ENCODE data around the gene CTNNA3.
"Not testable (repeated sequence)": the region's sequence is repeated elsewhere in the genome, so short reads cannot be mapped to it uniquely, and the experiment has no call there.

The CTNNA3 gene

DNA sequence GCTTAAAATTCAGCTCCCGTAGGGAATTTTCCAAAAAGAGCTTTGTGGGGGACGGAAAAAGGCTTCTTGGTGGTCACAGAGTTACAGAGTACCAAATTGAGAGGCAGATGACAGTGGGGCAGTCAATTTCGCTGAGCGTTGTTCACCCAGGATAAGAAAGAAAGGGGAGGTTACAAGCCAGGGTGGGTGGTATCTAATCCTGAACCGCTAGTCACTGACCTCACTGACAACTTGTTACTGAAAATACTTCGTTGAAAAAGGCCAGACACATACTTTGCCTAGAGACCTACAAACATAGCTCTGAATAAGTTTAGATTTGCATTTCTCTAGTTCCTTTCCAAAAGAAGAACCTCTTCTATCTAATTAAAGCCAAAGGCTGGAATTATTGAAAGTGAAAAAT lies at the start of gene CTNNA3:
CTNNA3 (minus strand) TSS at position 167 of the 400 bp plus-strand sequence.
- no peaks in the 10 kb centered on the region for H3K4me1 ChIP-seq (ENCODE audit: insufficient read depth, low read length)
- no peaks in the 10 kb centered on the region for H3K27me3 ChIP-seq (ENCODE audit: insufficient read depth, low read length)
- H3K9ac ChIP-seq (ENCODE audit: low read depth, low read length), result no peak within 1 kb of the TSS
- no peak within 1 kb of the TSS for H3K4me3 ChIP-seq (ENCODE audit: low read length)
- H3K27ac ChIP-seq (ENCODE audit: low read length), result no peak within 1 kb of the TSS
- H3K36me3 ChIP-seq (ENCODE audit: insufficient read depth, low read depth, low read length), result no peaks in the 10 kb centered on the region
- peaks cover 7% of the 10 kb centered on the region for H3K9me3 ChIP-seq (ENCODE audit: insufficient read depth, low read depth, low read length)

DNA sequence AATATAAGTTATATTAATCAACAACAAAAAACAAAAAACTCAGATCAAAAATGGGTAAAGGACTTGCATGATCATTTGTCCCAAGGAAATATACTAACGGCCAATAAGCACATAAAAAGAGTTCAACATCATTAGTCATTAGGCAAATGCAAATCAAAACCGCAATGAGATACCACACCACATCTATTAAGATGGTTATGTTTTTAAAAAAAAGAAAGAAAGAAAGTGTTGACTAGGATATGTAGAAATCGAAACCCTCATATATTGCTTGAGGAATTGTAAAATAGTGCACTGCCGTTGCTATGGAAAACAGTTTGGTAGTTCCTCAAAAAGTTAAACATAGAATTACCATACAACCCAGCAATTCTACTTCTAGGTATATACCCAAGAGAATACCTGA lies 39.4 kb upstream of the CTNNA3 start:
- H3K27ac ChIP-seq (ENCODE audit: low read length), result no peak overlapping the region
- H3K4me3 ChIP-seq (ENCODE audit: low read length), result no peak overlapping the region
- H3K27me3 ChIP-seq (ENCODE audit: insufficient read depth, low read length), result no peaks in the 10 kb centered on the region
- no peaks in the 10 kb centered on the region for H3K4me1 ChIP-seq (ENCODE audit: insufficient read depth, low read length)
- H3K9ac ChIP-seq (ENCODE audit: low read depth, low read length), result no peak overlapping the region
- no peaks in the 10 kb centered on the region for H3K36me3 ChIP-seq (ENCODE audit: insufficient read depth, low read depth, low read length)
- H3K9me3 ChIP-seq (ENCODE audit: insufficient read depth, low read depth, low read length), result no peaks in the 10 kb centered on the region

DNA sequence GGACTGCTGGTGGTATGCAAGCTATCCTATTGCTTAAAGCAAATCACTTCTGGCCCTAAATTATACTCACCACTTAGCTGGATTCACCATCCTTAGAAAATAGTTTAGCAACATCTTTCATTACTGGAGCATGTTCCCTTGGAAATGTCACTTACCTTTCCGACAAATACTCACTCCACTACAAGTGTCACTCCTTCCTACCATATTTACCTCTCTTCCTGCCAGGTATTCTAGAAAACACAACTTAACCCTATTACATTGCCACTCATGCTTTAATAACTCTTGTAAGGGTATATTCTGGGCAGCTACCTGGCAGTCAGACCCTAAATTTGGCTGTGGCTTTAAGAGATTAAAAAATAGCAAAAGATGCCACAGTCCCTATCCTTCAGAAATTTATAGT lies 37.5 kb upstream of the CTNNA3 start:
- no peaks in the 10 kb centered on the region for H3K4me1 ChIP-seq (ENCODE audit: insufficient read depth, low read length)
- H3K9me3 ChIP-seq (ENCODE audit: insufficient read depth, low read depth, low read length), result no peaks in the 10 kb centered on the region
- H3K27ac ChIP-seq (ENCODE audit: low read length), result no peak overlapping the region
- no peak overlapping the region for H3K4me3 ChIP-seq (ENCODE audit: low read length)
- no peak overlapping the region for H3K9ac ChIP-seq (ENCODE audit: low read depth, low read length)
- no peaks in the 10 kb centered on the region for H3K36me3 ChIP-seq (ENCODE audit: insufficient read depth, low read depth, low read length)
- no peaks in the 10 kb centered on the region for H3K27me3 ChIP-seq (ENCODE audit: insufficient read depth, low read length)

DNA sequence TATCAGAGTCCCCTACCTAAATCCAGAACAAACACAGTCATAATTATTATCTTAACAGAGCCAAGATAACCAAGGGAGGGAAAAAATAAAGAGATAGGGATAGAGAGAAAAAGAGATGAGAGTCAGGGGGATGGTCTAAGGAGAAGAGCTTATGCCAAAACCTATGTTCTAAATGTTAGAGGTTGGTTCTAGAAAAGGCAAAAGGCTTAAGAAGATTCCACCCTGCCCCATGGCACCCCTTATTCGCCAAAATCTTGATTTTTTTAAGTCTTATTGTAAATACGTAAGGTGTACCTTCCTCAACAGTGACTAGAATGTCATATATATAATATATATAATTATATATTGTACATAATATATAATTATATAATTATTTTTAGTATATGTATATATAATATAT lies 29.6 kb upstream of the CTNNA3 start:
- H3K27me3 ChIP-seq (ENCODE audit: insufficient read depth, low read length), result no peaks in the 10 kb centered on the region
- no peaks in the 10 kb centered on the region for H3K9me3 ChIP-seq (ENCODE audit: insufficient read depth, low read depth, low read length)
- no peaks in the 10 kb centered on the region for H3K36me3 ChIP-seq (ENCODE audit: insufficient read depth, low read depth, low read length)
- H3K4me3 ChIP-seq (ENCODE audit: low read length), result no peak overlapping the region
- no peak overlapping the region for H3K27ac ChIP-seq (ENCODE audit: low read length)
- no peaks in the 10 kb centered on the region for H3K4me1 ChIP-seq (ENCODE audit: insufficient read depth, low read length)
- H3K9ac ChIP-seq (ENCODE audit: low read depth, low read length), result no peak overlapping the region

DNA sequence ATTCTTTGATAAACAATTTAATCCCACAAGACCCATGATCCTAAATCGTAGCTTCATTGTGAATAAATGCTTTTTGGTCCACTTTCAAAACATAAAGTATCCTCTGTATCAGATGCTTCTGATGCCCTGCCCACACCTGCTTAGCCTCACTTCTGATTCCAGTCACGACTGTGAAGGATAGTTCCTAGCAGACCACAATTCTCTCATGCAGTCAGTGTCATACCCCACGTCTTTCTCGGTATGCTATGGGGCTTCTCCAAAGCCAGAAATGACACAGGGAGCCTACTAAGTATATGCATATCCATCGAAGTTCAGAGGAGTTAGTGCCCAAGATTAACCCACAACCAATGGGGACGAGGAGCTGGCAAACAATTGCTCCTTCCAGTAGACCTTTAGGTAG lies 27.6 kb upstream of the CTNNA3 start:
- Histone ChIP-seq H3K36me3 (ENCODE audit: insufficient read depth, low read depth, low read length) (no peaks in the 10 kb centered on the region), H3K27ac (ENCODE audit: low read length) (no peak overlapping the region), H3K27me3 (ENCODE audit: insufficient read depth, low read length) (no peaks in the 10 kb centered on the region), H3K4me1 (ENCODE audit: insufficient read depth, low read length) (no peaks in the 10 kb centered on the region), H3K4me3 (ENCODE audit: low read length) (no peak overlapping the region), H3K9ac (ENCODE audit: low read depth, low read length) (no peak overlapping the region), H3K9me3 (ENCODE audit: insufficient read depth, low read depth, low read length) (no peaks in the 10 kb centered on the region)

DNA sequence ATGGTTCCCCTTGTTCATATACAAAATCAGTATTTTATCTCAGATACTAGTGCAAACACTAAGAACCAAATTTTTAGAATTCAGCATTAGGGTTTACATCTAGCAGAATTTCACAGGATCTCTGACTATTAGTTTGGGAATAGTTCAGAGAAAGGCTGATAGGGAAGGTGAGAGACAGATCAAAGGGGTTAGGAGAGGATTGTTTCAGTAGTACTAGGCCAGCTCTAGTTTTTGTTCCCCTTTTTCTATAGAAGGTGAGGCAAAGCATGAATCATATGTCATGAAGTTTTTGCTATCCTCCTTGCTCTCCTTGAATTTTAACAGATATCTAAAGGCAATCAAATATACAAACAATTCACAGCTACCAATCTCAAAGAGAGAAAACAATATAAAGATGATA lies 26.1 kb upstream of the CTNNA3 start:
- H3K4me1 ChIP-seq (ENCODE audit: insufficient read depth, low read length), result no peaks in the 10 kb centered on the region
- H3K4me3 ChIP-seq (ENCODE audit: low read length), result no peak overlapping the region
- H3K9me3 ChIP-seq (ENCODE audit: insufficient read depth, low read depth, low read length), result no peaks in the 10 kb centered on the region
- no peaks in the 10 kb centered on the region for H3K36me3 ChIP-seq (ENCODE audit: insufficient read depth, low read depth, low read length)
- no peaks in the 10 kb centered on the region for H3K27me3 ChIP-seq (ENCODE audit: insufficient read depth, low read length)
- H3K9ac ChIP-seq (ENCODE audit: low read depth, low read length), result no peak overlapping the region
- no peak overlapping the region for H3K27ac ChIP-seq (ENCODE audit: low read length)

DNA sequence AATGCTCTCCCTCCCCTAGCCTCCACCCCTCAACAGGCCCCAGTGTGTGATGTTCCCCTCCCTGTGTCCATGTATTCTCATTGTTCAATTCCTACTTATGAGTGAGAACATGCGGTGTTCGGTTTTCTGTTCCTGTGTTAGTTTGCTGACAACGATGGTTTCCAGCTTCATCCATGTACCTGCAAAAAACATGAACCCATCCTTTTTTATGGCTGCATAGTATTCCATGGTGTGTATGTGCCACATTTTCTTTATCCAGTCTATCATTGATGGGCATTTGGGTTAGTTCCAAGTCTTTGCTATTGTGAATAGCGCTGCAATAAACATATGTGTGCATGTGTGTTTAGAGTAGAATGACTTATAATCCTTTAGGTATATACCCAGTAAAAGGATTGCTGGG lies 20.5 kb upstream of the CTNNA3 start:
- H3K27ac ChIP-seq (ENCODE audit: low read length); H3K4me1 ChIP-seq (ENCODE audit: insufficient read depth, low read length); H3K9me3 ChIP-seq (ENCODE audit: insufficient read depth, low read depth, low read length): not testable (repeated sequence)

DNA sequence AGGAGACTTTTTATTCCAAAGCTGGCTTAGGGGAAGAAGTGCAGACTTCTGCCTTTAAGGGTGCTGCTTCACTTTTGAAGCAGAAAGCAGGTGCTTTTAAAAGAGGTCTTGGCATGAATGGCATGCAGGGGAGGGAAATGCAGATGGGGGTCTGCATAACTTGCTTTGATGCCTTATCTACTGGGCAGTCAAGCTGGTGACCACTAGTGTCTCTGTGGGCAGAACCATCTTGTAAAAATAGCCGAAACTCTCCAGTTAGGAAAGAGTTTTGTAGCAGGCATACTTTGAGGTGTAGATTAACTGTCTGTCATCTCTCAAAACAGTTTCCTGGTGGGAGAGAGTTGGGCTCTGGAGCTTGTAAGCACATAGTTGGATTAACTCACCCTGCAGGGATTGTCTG lies 9.9 kb upstream of the CTNNA3 start:
- H3K27ac ChIP-seq (ENCODE audit: low read length), result no peak overlapping the region
- no peaks in the 10 kb centered on the region for H3K27me3 ChIP-seq (ENCODE audit: insufficient read depth, low read length)
- H3K9ac ChIP-seq (ENCODE audit: low read depth, low read length), result no peak overlapping the region
- H3K4me3 ChIP-seq (ENCODE audit: low read length), result no peak overlapping the region
- H3K9me3 ChIP-seq (ENCODE audit: insufficient read depth, low read depth, low read length), result no peaks in the 10 kb centered on the region
- no peaks in the 10 kb centered on the region for H3K36me3 ChIP-seq (ENCODE audit: insufficient read depth, low read depth, low read length)
- no peaks in the 10 kb centered on the region; the same call in 1 of the 2 replicates for H3K4me1 ChIP-seq (ENCODE audit: insufficient read depth, low read length)

More for the DNA sequence above, 20.5 kb upstream of the CTNNA3 start:
- not testable (repeated sequence) for H3K4me3 ChIP-seq (ENCODE audit: low read length); H3K27me3 ChIP-seq (ENCODE audit: insufficient read depth, low read length); H3K9ac ChIP-seq (ENCODE audit: low read depth, low read length); H3K36me3 ChIP-seq (ENCODE audit: insufficient read depth, low read depth, low read length)

DNA sequence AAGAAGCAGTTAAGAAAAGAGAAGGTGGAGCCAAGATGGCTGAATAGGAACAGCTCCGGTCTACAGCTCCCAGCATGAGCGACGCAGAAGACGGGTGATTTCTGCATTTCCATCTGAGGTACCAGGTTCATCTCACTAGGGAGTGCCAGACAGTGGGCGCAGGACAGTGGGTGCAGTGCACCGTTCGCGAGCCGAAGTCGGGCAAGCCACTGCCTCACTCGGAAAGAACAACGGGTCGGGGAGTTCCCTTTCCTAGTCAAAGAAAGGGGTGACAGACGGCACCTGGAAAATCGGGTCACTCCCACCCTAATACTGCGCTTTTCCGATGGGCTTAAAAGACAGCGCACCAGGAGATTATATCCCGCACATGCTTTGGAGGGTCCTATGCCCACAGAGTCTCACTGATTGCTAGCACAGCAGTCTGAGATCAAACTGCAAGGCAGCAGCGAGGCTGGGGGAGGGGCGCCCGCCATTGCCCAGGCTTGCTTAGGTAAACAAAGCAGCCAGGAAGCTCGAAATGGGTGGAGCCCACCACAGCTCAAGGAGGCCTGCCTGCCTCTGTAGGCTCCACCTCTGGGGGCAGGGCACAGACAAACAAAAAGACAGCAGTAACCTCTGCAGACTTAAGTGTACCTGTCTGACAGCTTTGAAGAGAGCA lies 3.7 kb upstream of the CTNNA3 start:
- not testable (repeated sequence) for H3K4me1 ChIP-seq (ENCODE audit: insufficient read depth, low read length); H3K36me3 ChIP-seq (ENCODE audit: insufficient read depth, low read depth, low read length); H3K9me3 ChIP-seq (ENCODE audit: insufficient read depth, low read depth, low read length); H3K9ac ChIP-seq (ENCODE audit: low read depth, low read length); H3K27me3 ChIP-seq (ENCODE audit: insufficient read depth, low read length); H3K27ac ChIP-seq (ENCODE audit: low read length); H3K4me3 ChIP-seq (ENCODE audit: low read length)

DNA sequence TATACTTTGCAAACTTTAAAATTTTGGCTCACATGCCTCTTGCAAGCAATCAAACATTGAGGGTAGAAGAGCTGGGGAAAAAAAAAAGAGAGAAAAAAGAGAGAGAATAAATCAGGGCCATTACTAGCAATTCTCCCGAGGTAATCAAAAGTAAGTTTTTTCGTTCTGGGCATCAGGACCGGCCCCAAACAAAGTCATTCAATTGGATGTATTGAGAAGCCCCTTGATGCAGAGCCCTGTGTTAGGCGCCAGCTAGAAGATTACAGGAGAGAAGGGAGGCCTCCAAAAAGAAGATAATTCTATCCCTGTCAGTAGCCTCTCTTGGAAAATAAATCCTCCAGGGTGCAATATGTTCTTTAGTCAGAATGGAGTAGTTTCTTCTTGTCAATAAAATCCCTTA lies 2.2 kb upstream of the CTNNA3 start:
- no peaks in the 10 kb centered on the region for H3K4me1 ChIP-seq (ENCODE audit: insufficient read depth, low read length)
- no peak overlapping the region for H3K4me3 ChIP-seq (ENCODE audit: low read length)
- H3K9me3 ChIP-seq (ENCODE audit: insufficient read depth, low read depth, low read length), result peaks cover 7% of the 10 kb centered on the region
- no peaks in the 10 kb centered on the region for H3K27me3 ChIP-seq (ENCODE audit: insufficient read depth, low read length)
- H3K36me3 ChIP-seq (ENCODE audit: insufficient read depth, low read depth, low read length), result no peaks in the 10 kb centered on the region
- H3K27ac ChIP-seq (ENCODE audit: low read length), result no peak overlapping the region
- no peak overlapping the region for H3K9ac ChIP-seq (ENCODE audit: low read depth, low read length)

DNA sequence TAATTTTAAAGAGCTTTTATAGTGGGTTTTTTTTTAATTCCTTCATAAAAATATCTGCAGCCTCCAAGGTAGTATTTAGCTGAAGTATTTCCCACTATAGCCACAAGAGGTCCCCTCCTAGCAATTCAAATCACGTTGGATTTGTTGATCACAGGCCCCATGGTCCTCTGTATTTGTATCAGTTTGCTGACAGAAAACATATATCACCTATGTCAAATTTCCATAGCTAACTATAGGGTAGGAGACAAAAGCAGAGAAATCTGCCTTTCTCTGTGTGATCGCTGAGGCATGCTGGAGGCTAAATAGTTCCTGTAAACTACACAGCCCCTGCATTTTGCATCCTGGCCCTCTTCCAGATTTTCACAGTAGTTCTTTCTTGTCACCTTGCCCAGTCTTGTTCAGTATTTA lies 1.7 kb upstream of the CTNNA3 start:
- Histone ChIP-seq H3K36me3 (ENCODE audit: insufficient read depth, low read depth, low read length) (no peaks in the 10 kb centered on the region), H3K4me3 (ENCODE audit: low read length) (no peak overlapping the region), H3K4me1 (ENCODE audit: insufficient read depth, low read length) (no peaks in the 10 kb centered on the region), H3K9me3 (ENCODE audit: insufficient read depth, low read depth, low read length) (peaks cover 7% of the 10 kb centered on the region), H3K27me3 (ENCODE audit: insufficient read depth, low read length) (no peaks in the 10 kb centered on the region), H3K9ac (ENCODE audit: low read depth, low read length) (no peak overlapping the region), H3K27ac (ENCODE audit: low read length) (no peak overlapping the region)

DNA sequence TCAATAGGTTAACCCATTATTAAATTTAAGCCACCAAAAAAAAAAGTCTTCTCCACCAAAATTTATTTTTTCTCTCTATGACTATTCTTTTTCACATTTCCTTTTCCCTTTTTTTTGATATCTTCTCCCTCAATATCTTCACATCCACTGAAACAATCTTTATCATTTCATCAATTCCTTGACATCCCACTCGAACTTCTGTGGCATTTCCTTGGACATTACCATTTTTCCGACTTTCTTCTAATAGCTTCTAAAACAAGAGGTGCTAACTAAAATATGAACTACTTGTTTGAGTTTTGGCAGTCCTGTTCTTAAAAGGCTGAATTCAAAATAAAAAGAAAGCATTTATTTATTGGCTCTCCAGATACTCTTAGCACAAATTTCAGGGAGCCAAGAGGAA lies 684 bp upstream of the CTNNA3 start:
- H3K4me3 ChIP-seq (ENCODE audit: low read length), result no peak overlapping the region
- H3K27ac ChIP-seq (ENCODE audit: low read length), result no peak overlapping the region
- no peaks in the 10 kb centered on the region for H3K27me3 ChIP-seq (ENCODE audit: insufficient read depth, low read length)
- peaks cover 7% of the 10 kb centered on the region for H3K9me3 ChIP-seq (ENCODE audit: insufficient read depth, low read depth, low read length)
- H3K36me3 ChIP-seq (ENCODE audit: insufficient read depth, low read depth, low read length), result no peaks in the 10 kb centered on the region
- H3K4me1 ChIP-seq (ENCODE audit: insufficient read depth, low read length), result no peaks in the 10 kb centered on the region
- no peak overlapping the region for H3K9ac ChIP-seq (ENCODE audit: low read depth, low read length)
